Measurements from ENCODE around the gene FOXL1. TPM values are rescaled to one million over a fixed set of nuclear protein-coding genes. Genes with fewer than 3 reads are reported as not detected.

FOXL1 gene
- total and polyA plus RNA-seq, 12 donors, result 0.40 to 1.9 (median 0.84) TPM

DNA sequence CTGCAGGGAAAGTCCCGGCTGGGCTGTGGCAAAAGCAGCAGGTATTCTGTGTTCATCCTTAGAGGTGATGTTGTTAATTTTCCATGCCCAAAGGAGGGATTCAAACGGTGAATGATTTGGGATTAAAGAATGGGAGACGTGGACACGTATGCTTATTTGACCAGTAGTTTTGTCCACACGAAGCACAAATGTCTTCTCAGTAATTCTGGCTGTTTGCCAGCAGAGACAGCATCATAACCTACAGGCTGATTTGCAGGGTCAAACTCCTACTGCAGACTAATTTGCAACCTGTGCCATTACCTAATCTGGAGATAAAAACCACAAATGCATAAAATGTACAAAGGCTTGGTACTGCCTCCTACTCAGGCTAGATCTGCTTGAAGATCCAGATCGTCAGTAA is 37.5 kb upstream of the FOXL1 start:
- no peaks in the 10 kb centered on the region for H3K27me3 ChIP-seq
- DNase-seq, result no peak
- H3K27ac ChIP-seq, result no peak overlapping the region
- no peak for TF ChIP-seq CTCF (IDR thresholded peaks at IDR 0.05)
- no peaks in the 10 kb centered on the region for H3K9me3 ChIP-seq
- H3K4me3 ChIP-seq, result no peak overlapping the region
- ATAC-seq, result no peak
- intact Hi-C loops (cut with DNase I), result no loop called here
- H3K36me3 ChIP-seq, result peaks cover 0 to 100% (median 41%) of the 10 kb centered on the region in 9 donors
- H3K4me1 ChIP-seq, result peaks cover 0 to 5% (median 0%) of the 10 kb centered on the region in 9 donors
- WGBS, 2 donors, result 90 to 93% methylated on average over 6 of the region's 6 CpGs

GRCh38 chr16:86541560-86541959 is 36.8 kb upstream of the FOXL1 start:
- TF ChIP-seq CTCF (IDR thresholded peaks at IDR 0.05), result no peak
- Histone ChIP-seq H3K4me3 (no peak overlapping the region), H3K27ac (no peak overlapping the region), H3K4me1 (peaks cover 0 to 12% (median 0%) of the 10 kb centered on the region in 9 donors), H3K36me3 (peaks cover 0 to 100% (median 41%) of the 10 kb centered on the region in 9 donors), H3K9me3 (no peaks in the 10 kb centered on the region), H3K27me3 (no peaks in the 10 kb centered on the region)
- intact Hi-C loops (cut with DNase I), result no loop called here
- ATAC-seq, result no peak
- DNase-seq, result no peak
- WGBS, 2 donors, result 93 to 95% methylated on average over 11 of the region's 11 CpGs

GRCh38 chr16:86542756-86543750 is 35.3 kb upstream of the FOXL1 start:
- peaks cover 0 to 20% (median 5%) of the 10 kb centered on the region in 9 donors for H3K4me1 ChIP-seq
- H3K27me3 ChIP-seq, result no peaks in the 10 kb centered on the region
- H3K27ac ChIP-seq, result no peak overlapping the region
- H3K4me3 ChIP-seq, result no peak overlapping the region
- peaks cover 0 to 100% (median 41%) of the 10 kb centered on the region in 9 donors for H3K36me3 ChIP-seq
- DNase-seq (no peak), ATAC-seq (no peak)
- H3K9me3 ChIP-seq, result no peaks in the 10 kb centered on the region
- intact Hi-C loops (cut with DNase I), result no loop called here
- 93 to 94% methylated on average over 21 of the region's 21 CpGs for WGBS, 2 donors
- TF ChIP-seq CTCF (IDR thresholded peaks at IDR 0.05), result no peak

DNA sequence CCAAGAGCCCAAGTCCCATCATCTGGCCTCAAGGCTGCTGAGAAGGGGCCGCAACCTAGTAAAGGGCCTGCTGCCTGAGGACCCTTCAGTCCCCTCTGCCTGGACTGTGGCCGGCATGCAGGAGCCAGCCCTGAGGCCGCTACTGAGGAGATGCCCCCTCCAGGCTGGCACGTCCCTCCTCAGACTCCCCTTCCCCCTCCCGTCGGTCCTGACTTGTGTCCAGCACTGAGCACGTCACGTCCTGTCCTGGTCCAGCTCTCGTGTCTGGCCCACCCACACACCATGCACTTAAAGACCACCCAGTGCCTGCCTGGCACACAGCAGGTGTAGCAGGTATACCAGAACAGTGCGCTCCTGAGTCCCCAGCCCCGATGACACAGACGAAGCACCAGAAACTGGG is 32.9 kb upstream of the FOXL1 start:
- no peak for DNase-seq
- Histone ChIP-seq H3K36me3 (peaks cover 0 to 100% (median 23%) of the 10 kb centered on the region in 9 donors), H3K4me1 (peaks cover 0 to 20% (median 5%) of the 10 kb centered on the region in 9 donors), H3K4me3 (no peak overlapping the region), H3K27me3 (no peaks in the 10 kb centered on the region), H3K9me3 (no peaks in the 10 kb centered on the region), H3K27ac (no peak overlapping the region)
- TF ChIP-seq CTCF (IDR thresholded peaks at IDR 0.05), result no peak
- 77 to 82% methylated on average over 12 of the region's 12 CpGs for whole genome bisulfite sequencing, 2 donors
- peak in 2 of 8 donors; percentile 17 to 43 for ATAC-seq
- intact Hi-C loops (cut with DNase I), result no loop called here

Data from heart right ventricle (tissue), 16 donors.